ENCODE data around the gene RNF126.
"Not testable (repeated sequence)": the region's sequence is repeated elsewhere in the genome, so short reads cannot be mapped to it uniquely, and the experiment has no call there.

RNF126 gene

DNA sequence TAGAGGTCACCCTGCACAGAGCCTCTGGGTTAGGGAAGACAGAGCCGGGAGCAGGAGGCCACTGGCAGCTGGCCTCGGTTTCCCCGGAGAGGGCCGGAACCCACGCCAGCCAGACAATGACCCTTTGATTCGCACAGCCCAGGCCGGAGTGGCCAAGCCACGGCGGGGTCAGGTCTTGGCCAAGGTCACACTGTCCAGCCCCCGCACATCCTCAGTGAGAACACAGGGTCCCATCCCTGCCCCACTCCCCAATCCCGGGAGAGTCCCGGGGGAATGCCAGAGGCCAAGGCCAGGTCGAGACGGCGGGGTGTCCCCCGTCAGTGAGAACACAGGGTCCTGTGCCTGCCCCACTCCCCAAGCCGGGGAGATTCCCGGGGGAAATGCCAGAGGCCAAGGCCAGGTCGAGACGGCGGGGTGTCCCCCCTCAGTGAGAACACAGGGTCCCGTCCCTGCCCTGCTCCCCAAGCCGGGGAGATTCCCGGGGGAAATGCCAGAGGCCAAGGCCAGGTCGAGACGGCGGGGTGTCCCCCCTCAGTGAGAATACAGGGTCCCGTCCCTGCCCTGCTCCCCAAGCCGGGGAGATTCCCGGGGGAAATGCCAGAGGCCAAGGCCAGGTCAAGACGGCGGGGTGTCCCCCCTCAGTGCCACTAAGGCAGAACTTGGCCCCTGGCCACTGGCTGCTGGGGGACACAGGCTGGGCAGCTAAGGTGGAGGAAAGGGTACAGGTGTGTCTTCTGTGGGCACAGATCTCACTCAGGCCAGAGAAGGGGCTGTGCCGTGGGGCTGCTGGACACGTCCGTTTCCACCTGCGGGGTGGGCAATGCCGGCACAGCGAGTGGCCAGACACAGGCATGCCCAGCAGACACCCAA, 11.5 kb upstream of the RNF126 start:
- Histone ChIP-seq H3K36me3 (ENCODE audit: insufficient read depth, low read length) (no peaks in the 10 kb centered on the region), H3K9ac (ENCODE audit: low read length) (no peak overlapping the region)
- TF ChIP-seq EZH2 (IDR thresholded peaks at IDR 0.05; ENCODE audit: borderline replicate concordance, low read length) (no peak), CTCF (IDR thresholded peaks at IDR 0.05; ENCODE audit: low read length) (no peak)

DNA sequence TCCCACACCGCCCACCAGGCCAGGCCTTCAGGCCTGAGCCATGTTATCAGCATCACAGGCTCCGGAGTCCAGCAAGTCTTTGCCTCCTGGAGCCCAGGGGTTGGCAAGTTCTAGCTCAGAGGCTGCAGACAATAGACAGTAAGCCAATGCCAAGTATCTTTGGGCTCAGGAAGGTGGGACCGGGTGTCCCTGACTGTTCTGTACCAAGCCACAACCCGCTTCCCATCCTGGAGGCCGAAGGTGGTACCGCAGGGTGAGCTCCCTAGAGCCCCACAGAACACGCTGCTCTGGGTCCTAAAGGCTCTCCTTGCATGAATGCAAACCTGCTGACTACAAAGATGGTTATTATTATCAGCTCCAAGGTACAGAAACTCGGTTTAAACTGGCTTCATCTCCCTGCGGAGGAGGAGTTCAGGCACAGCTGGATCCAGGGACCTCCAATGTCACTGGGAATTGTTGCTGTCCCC, 7.6 kb upstream of the RNF126 start:
- Histone ChIP-seq H2AFZ (ENCODE audit: low read length) (no peak overlapping the region), H3K9me2 (ENCODE audit: low read depth, low read length) (no peaks in the 10 kb centered on the region)

More for the DNA sequence above, 11.5 kb upstream of the RNF126 start:
- Histone ChIP-seq H3K79me2 (ENCODE audit: insufficient read depth, low read length) (no peaks in the 10 kb centered on the region), H3K9me2 (ENCODE audit: low read depth, low read length) (no peaks in the 10 kb centered on the region), H3K9me3 (ENCODE audit: low read length) (no peaks in the 10 kb centered on the region), H2AFZ (ENCODE audit: low read length) (no peak overlapping the region), H3K4me3 (ENCODE audit: low read depth, low read length, poor library complexity, severe bottlenecking) (no peak overlapping the region), H3K4me1 (ENCODE audit: insufficient read depth, low read length, severe bottlenecking) (peaks cover 4% of the 10 kb centered on the region), H3K27ac (ENCODE audit: low read depth, low read length, poor library complexity, severe bottlenecking) (no peak overlapping the region), H3F3A (ENCODE audit: insufficient read depth, low read length) (no peaks in the 10 kb centered on the region), H4K20me1 (ENCODE audit: insufficient read depth, low read length) (no peaks in the 10 kb centered on the region), H3K4me2 (ENCODE audit: low read length) (no peak overlapping the region), H3K27me3 (ENCODE audit: insufficient read depth, low read length) (peaks cover 8% of the 10 kb centered on the region; the same call in 1 of the 2 replicates)

GRCh38 chr19:668675-669434, 5.8 kb upstream of the RNF126 start:
- not testable (repeated sequence) for H3K79me2 ChIP-seq (ENCODE audit: insufficient read depth, low read length); H3K4me2 ChIP-seq (ENCODE audit: low read length); H3K4me3 ChIP-seq (ENCODE audit: low read depth, low read length, poor library complexity, severe bottlenecking); H3K36me3 ChIP-seq (ENCODE audit: insufficient read depth, low read length); H2AFZ ChIP-seq (ENCODE audit: low read length); H3F3A ChIP-seq (ENCODE audit: insufficient read depth, low read length); H3K9me2 ChIP-seq (ENCODE audit: low read depth, low read length); H3K27me3 ChIP-seq (ENCODE audit: insufficient read depth, low read length); H3K27ac ChIP-seq (ENCODE audit: low read depth, low read length, poor library complexity, severe bottlenecking); H3K9me3 ChIP-seq (ENCODE audit: low read length); H3K9ac ChIP-seq (ENCODE audit: low read length); H4K20me1 ChIP-seq (ENCODE audit: insufficient read depth, low read length)
- H3K4me1 ChIP-seq (ENCODE audit: insufficient read depth, low read length, severe bottlenecking): peaks cover 14% of the 10 kb centered on the region

More for the DNA sequence above, 7.6 kb upstream of the RNF126 start:
- peaks cover 4% of the 10 kb centered on the region; the same call in 1 of the 2 replicates for H3K27me3 ChIP-seq (ENCODE audit: insufficient read depth, low read length)
- H3K4me3 ChIP-seq (ENCODE audit: low read depth, low read length, poor library complexity, severe bottlenecking): no peak overlapping the region
- H3K36me3 ChIP-seq (ENCODE audit: insufficient read depth, low read length): no peaks in the 10 kb centered on the region
- H3K4me2 ChIP-seq (ENCODE audit: low read length): no peak overlapping the region
- H3K79me2 ChIP-seq (ENCODE audit: insufficient read depth, low read length): no peaks in the 10 kb centered on the region
- TF ChIP-seq EZH2 (IDR thresholded peaks at IDR 0.05; ENCODE audit: borderline replicate concordance, low read length): no peak
- no peak for TF ChIP-seq CTCF (IDR thresholded peaks at IDR 0.05; ENCODE audit: low read length)
- H3K27ac ChIP-seq (ENCODE audit: low read depth, low read length, poor library complexity, severe bottlenecking): no peak overlapping the region
- H3F3A ChIP-seq (ENCODE audit: insufficient read depth, low read length): no peaks in the 10 kb centered on the region
- H3K9me3 ChIP-seq (ENCODE audit: low read length): no peaks in the 10 kb centered on the region
- H3K4me1 ChIP-seq (ENCODE audit: insufficient read depth, low read length, severe bottlenecking): no peaks in the 10 kb centered on the region
- H3K9ac ChIP-seq (ENCODE audit: low read length): no peak overlapping the region
- no peaks in the 10 kb centered on the region for H4K20me1 ChIP-seq (ENCODE audit: insufficient read depth, low read length)

- H3F3A ChIP-seq (ENCODE audit: insufficient read depth, low read length); H3K27ac ChIP-seq (ENCODE audit: low read depth, low read length, poor library complexity, severe bottlenecking); H3K4me3 ChIP-seq (ENCODE audit: low read depth, low read length, poor library complexity, severe bottlenecking); H3K9ac ChIP-seq (ENCODE audit: low read length); H3K36me3 ChIP-seq (ENCODE audit: insufficient read depth, low read length); H2AFZ ChIP-seq (ENCODE audit: low read length); H3K9me2 ChIP-seq (ENCODE audit: low read depth, low read length); H3K79me2 ChIP-seq (ENCODE audit: insufficient read depth, low read length); H3K27me3 ChIP-seq (ENCODE audit: insufficient read depth, low read length); H4K20me1 ChIP-seq (ENCODE audit: insufficient read depth, low read length); H3K4me2 ChIP-seq (ENCODE audit: low read length); H3K9me3 ChIP-seq (ENCODE audit: low read length): not testable (repeated sequence)
- H3K4me1 ChIP-seq (ENCODE audit: insufficient read depth, low read length, severe bottlenecking): peaks cover 20% of the 10 kb centered on the region
Observed at GRCh38 chr19:666985-667573, 4.1 kb upstream of the RNF126 start.
